GM23338 (cell line): ENCODE measurements around the gene NFIA. TPM values are rescaled to one million over a fixed set of nuclear protein-coding genes. Genes with fewer than 3 reads are reported as not detected.

Experiments
- ATAC-seq: fragments of 200-7000 bp; cut with Tn5 transposase; 3 replicates; pipeline ENCODE4 v1.9.1; 2020
- DNase-seq: peaks from one replicate; pipeline ENCODE4 v3.0.0-alpha.2; 2015; ENCODE audit warnings: low spot score
- H2AFZ ChIP-seq: fragments of 200-600 bp; sonication (generic); 2 replicates; pipeline ENCODE4 v1.8.0; 2016; ENCODE audit warnings: antibody characterized with exemption, mild to moderate bottlenecking, moderate library complexity
- H3F3A ChIP-seq: fragments of 200-600 bp; sonication (generic); replicated peaks from 2 replicates; pipeline ENCODE4 v1.8.0; 2017; ENCODE audit warnings: antibody characterized with exemption, mixed run types, low read depth
- H3K27ac ChIP-seq: fragments of 200-600 bp; sonication (generic); 2 replicates; pipeline ENCODE4 v1.6.1; 2016; ENCODE audit warnings: low read depth
- H3K27me3 ChIP-seq: fragments of 200-600 bp; sonication (generic); 2 replicates; pipeline ENCODE4 v1.8.0; 2016; ENCODE audit warnings: mild to moderate bottlenecking, mixed run types, moderate library complexity; ENCODE audit not compliant: insufficient read depth
- H3K36me3 ChIP-seq: fragments of 200-600 bp; sonication (generic); 2 replicates; pipeline ENCODE4 v1.8.0; 2016; ENCODE audit warnings: mild to moderate bottlenecking; ENCODE audit not compliant: insufficient read depth
- H3K4me1 ChIP-seq: fragments of 200-600 bp; sonication (generic); 2 replicates; pipeline ENCODE4 v1.8.0; 2016; ENCODE audit warnings: mild to moderate bottlenecking, moderate library complexity; ENCODE audit not compliant: insufficient read depth
- H3K4me2 ChIP-seq: fragments of 200-600 bp; sonication (generic); 2 replicates; pipeline ENCODE4 v1.7.1; 2017; ENCODE audit warnings: mixed run types
- H3K4me3 ChIP-seq: fragments of 200-600 bp; sonication (generic); 2 replicates; pipeline ENCODE4 v1.6.1; 2016; ENCODE audit warnings: mixed run types
- H3K79me2 ChIP-seq: fragments of 200-600 bp; sonication (generic); replicated peaks from 2 replicates; pipeline ENCODE4 v1.8.0; 2017; ENCODE audit warnings: mild to moderate bottlenecking; ENCODE audit not compliant: insufficient read depth
- H3K9me2 ChIP-seq: fragments of 200-600 bp; sonication (generic); 2 replicates; pipeline ENCODE4 v1.8.0; 2017; ENCODE audit not compliant: insufficient read depth
- H4K20me1 ChIP-seq: fragments of 200-600 bp; sonication (generic); replicated peaks from 2 replicates; pipeline ENCODE4 v1.8.0; 2017; ENCODE audit warnings: mild to moderate bottlenecking; ENCODE audit not compliant: insufficient read depth
- H3K27ac Mint-ChIP-seq: 2 replicates; pipeline ENCODE4 v1.8.0; 2020; ENCODE audit warnings: inconsistent platforms, mild to moderate bottlenecking, moderate library complexity, mixed read lengths
- H3K27me3 Mint-ChIP-seq: 3 replicates; pipeline ENCODE4 v1.8.0; 2022; ENCODE audit warnings: low read depth, mild to moderate bottlenecking, moderate library complexity, mixed read lengths, inconsistent platforms; ENCODE audit not compliant: insufficient read depth, poor library complexity
- H3K36me3 Mint-ChIP-seq: 3 replicates; pipeline ENCODE4 v1.8.0; 2021; ENCODE audit warnings: low read depth, mild to moderate bottlenecking, inconsistent platforms, moderate library complexity, mixed read lengths
- H3K4me1 Mint-ChIP-seq: 3 replicates; pipeline ENCODE4 v1.8.0; 2020; ENCODE audit warnings: mild to moderate bottlenecking, inconsistent platforms, mixed read lengths
- H3K4me3 Mint-ChIP-seq: 3 replicates; pipeline ENCODE4 v1.8.0; 2021; ENCODE audit warnings: moderate library complexity, mild to moderate bottlenecking, inconsistent platforms, mixed read lengths
- H3K9me3 Mint-ChIP-seq: 3 replicates; pipeline ENCODE4 v1.8.0; 2020; ENCODE audit warnings: moderate library complexity, mild to moderate bottlenecking, inconsistent platforms, mixed read lengths
- CREB1 ChIP-seq: fragments of 250-450 bp; sonication (Bioruptor Pico); IDR thresholded peaks from 2 replicates; pipeline ENCODE4 v1.5.0; 2020; ENCODE audit warnings: low read depth, mild to moderate bottlenecking, moderate library complexity
- CTCF ChIP-seq, 2 experiments: fragments of 200-600 bp in 1 of 2; sonication (generic) in 1 of 2; conservative IDR thresholded peaks; 2 replicates each; pipeline versions ENCODE4 v1.5.1 to v1.6.1; 2016 to 2017; ENCODE audit warnings: antibody characterized with exemption in 2 of 2, low read depth in 2 of 2, mild to moderate bottlenecking in 2 of 2, moderate library complexity in 1 of 2
- EZH2 ChIP-seq: fragments of 200-600 bp; sonication (generic); IDR thresholded peaks from one replicate; pipeline ENCODE4 v1.8.0; 2017; ENCODE audit warnings: antibody characterized with exemption, mild to moderate bottlenecking, low read depth; ENCODE audit not compliant: unreplicated experiment
- EZH2phosphoT487 ChIP-seq: fragments of 200-600 bp; sonication (generic); IDR thresholded peaks from one replicate; pipeline ENCODE4 v1.8.1; 2018; ENCODE audit warnings: antibody characterized with exemption; ENCODE audit not compliant: unreplicated experiment
- JUNB ChIP-seq: IDR thresholded peaks from one replicate; pipeline ENCODE4 v1.6.1; 2016; ENCODE audit warnings: antibody characterized with exemption; ENCODE audit not compliant: unreplicated experiment
- NANOG ChIP-seq: IDR thresholded peaks from 2 replicates; pipeline ENCODE4 v1.6.1; 2016; ENCODE audit warnings: antibody characterized with exemption, borderline replicate concordance
- POLR2AphosphoS5 ChIP-seq: IDR thresholded peaks from 2 replicates; pipeline ENCODE4 v1.6.1; 2016; ENCODE audit warnings: antibody characterized with exemption, low read depth
- REST ChIP-seq: IDR thresholded peaks from one replicate; pipeline ENCODE4 v1.6.1; 2018; ENCODE audit warnings: antibody characterized with exemption; ENCODE audit not compliant: unreplicated experiment
- STAT1 ChIP-seq: IDR thresholded peaks from one replicate; pipeline ENCODE4 v1.6.1; 2016; ENCODE audit warnings: antibody characterized with exemption; ENCODE audit not compliant: unreplicated experiment
- ZNF114 ChIP-seq: fragments of 250-450 bp; sonication (Bioruptor Pico); IDR thresholded peaks from 2 replicates; pipeline ENCODE4 v1.5.0; 2020; ENCODE audit warnings: mild to moderate bottlenecking, moderate library complexity
- ZNF331 ChIP-seq: fragments of 250-450 bp; sonication (Bioruptor Pico); IDR thresholded peaks from 2 replicates; pipeline ENCODE4 v1.5.0; 2020; ENCODE audit warnings: low read depth, mild to moderate bottlenecking, moderate library complexity
- polyA plus RNA-seq: library from polyadenylated mRNA; unstranded; fragments of >200 nt; fragmentation: Nextera tagmentation; extraction: Ambion mirVana; gene quantifications from 2 replicates; pipeline ENCODE4 v1.2.1, GENCODE V29; 2016
- total RNA-seq: library from RNA; depleted of rRNA; stranded (reverse); fragments of >200 nt; shearing (Covaris generic); gene quantifications from 2 replicates; pipeline ENCODE4 v1.2.3, GENCODE V29; 2014
- TF ChIP-seq, protein P1 (sequence below): IDR thresholded peaks from 2 replicates; pipeline ENCODE4 v1.6.1; 2016; ENCODE audit warnings: antibody characterized with exemption

The NFIA gene
- total and polyA plus RNA-seq, 2 experiments from 2014 or later: 0.97 to 2.3 TPM

DNA sequence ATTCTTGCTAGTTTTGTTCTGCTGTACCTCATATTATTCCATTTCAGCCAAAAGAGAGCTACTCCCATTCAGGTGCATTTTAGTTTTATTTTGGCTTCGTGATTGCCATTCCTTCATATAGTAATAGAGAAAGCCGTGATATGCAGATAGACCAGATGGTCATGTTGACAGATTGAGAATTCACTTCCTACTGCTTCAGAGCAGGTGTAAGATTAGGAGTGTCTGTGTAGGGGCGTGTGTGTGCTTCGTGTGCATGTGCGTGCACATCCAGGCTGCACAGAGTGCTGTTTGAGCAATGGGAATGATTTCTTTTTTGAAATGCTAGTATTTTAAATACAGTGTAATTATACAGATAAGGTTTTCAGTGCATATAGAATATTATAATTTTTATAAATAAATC lies 10.3 kb downstream of the NFIA start:
- Mint-ChIP-seq H3K36me3 (no peaks in the 10 kb centered on the region), H3K4me3 (no peak overlapping the region), H3K9me3 (no peaks in the 10 kb centered on the region), H3K4me1 (peaks cover 14% of the 10 kb centered on the region), H3K27ac (no peak overlapping the region), H3K27me3 (no peaks in the 10 kb centered on the region)
- peaks cover 12% of the 10 kb centered on the region; the same call in 1 of the 2 replicates for H3K4me1 ChIP-seq
- H3K9me2 ChIP-seq: no peaks in the 10 kb centered on the region
- H4K20me1 ChIP-seq: no peaks in the 10 kb centered on the region
- no peak overlapping the region for H3K4me2 ChIP-seq
- H3K27ac ChIP-seq: no peak overlapping the region
- H3F3A ChIP-seq: no peaks in the 10 kb centered on the region
- H3K27me3 ChIP-seq: no peaks in the 10 kb centered on the region
- no peak overlapping the region for H3K4me3 ChIP-seq
- TF ChIP-seq STAT1: no peak
- DNase-seq (no peak), ATAC-seq (no peak)
- H3K36me3 ChIP-seq: no peaks in the 10 kb centered on the region
- H2AFZ ChIP-seq: no peak overlapping the region
- no peaks in the 10 kb centered on the region for H3K79me2 ChIP-seq

- H3K27me3 ChIP-seq: no peaks in the 10 kb centered on the region
- no peaks in the 10 kb centered on the region for H3K79me2 ChIP-seq
- H3K9me3 Mint-ChIP-seq: no peaks in the 10 kb centered on the region
- H3K27me3 Mint-ChIP-seq: no peaks in the 10 kb centered on the region
- no peak overlapping the region for H3K4me3 Mint-ChIP-seq
- H3K36me3 ChIP-seq: no peaks in the 10 kb centered on the region
- H3K4me2 ChIP-seq: no peak overlapping the region
- ATAC-seq: no peak
- no peaks in the 10 kb centered on the region for H4K20me1 ChIP-seq
- DNase-seq: no peak
- no peak overlapping the region for H3K27ac Mint-ChIP-seq
- H3K4me1 ChIP-seq: 0 out of 2 replicates have a peak, but pooled peaks cover 4% of the 10 kb centered on the region
- no peak overlapping the region for H3K4me3 ChIP-seq
- H3F3A ChIP-seq: no peaks in the 10 kb centered on the region
- H3K9me2 ChIP-seq: no peaks in the 10 kb centered on the region
- H2AFZ ChIP-seq: no peak overlapping the region
- no peak overlapping the region for H3K27ac ChIP-seq
- peaks cover 6% of the 10 kb centered on the region for H3K4me1 Mint-ChIP-seq
- no peaks in the 10 kb centered on the region for H3K36me3 Mint-ChIP-seq
- no peak for TF ChIP-seq ZNF331 (CRISPR knock-in tag)
- no peak for TF ChIP-seq ZNF114 (CRISPR knock-in tag)
- TF ChIP-seq CTCF (conservative IDR thresholded peaks at IDR 0.05; ENCODE audit: low read depth in 2 of 2): no peak
- no peak for TF ChIP-seq JUNB
- TF ChIP-seq EZH2phosphoT487: no peak
- TF ChIP-seq REST: no peak
- TF ChIP-seq, protein P1, sequence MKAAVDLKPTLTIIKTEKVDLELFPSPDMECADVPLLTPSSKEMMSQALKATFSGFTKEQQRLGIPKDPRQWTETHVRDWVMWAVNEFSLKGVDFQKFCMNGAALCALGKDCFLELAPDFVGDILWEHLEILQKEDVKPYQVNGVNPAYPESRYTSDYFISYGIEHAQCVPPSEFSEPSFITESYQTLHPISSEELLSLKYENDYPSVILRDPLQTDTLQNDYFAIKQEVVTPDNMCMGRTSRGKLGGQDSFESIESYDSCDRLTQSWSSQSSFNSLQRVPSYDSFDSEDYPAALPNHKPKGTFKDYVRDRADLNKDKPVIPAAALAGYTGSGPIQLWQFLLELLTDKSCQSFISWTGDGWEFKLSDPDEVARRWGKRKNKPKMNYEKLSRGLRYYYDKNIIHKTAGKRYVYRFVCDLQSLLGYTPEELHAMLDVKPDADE: no peak
- no peak for TF ChIP-seq POLR2AphosphoS5
- no peak for TF ChIP-seq CREB1 (CRISPR knock-in tag)
- no peak for TF ChIP-seq NANOG
- no peak for TF ChIP-seq EZH2
Measured at GRCh38 chr1:61093525-61094137, 11.3 kb downstream of the NFIA start.
